Keratinocyte (primary cell): ENCODE data around the gene SARS2. TPM values are rescaled to one million over a fixed set of nuclear protein-coding genes. Genes with fewer than 3 reads are reported as not detected.

Source experiments
- DNase-seq: peaks from one replicate; pipeline ENCODE4 v3.0.0-alpha.2; 2011; ENCODE audit warnings: low read depth, missing footprints, low spot score
- FAIRE-seq: peaks from 2 replicates; lab custom pipeline; 2011; peaks lifted over from hg19 to GRCh38; lab: Jason Lieb, UNC
- H2AFZ ChIP-seq: 2 replicates; pipeline ENCODE4 v1.6.0; 2012; ENCODE audit warnings: low read length, control low read depth, inconsistent platforms; ENCODE audit not compliant: control insufficient read depth
- H3K27ac ChIP-seq: 2 replicates; pipeline ENCODE4 v1.5.1; 2011; ENCODE audit warnings: low read length; ENCODE audit not compliant: control insufficient read depth, insufficient read depth
- H3K27me3 ChIP-seq: 3 replicates; pipeline ENCODE4 v1.6.0; 2011; ENCODE audit warnings: low read length; ENCODE audit not compliant: control insufficient read depth, insufficient read depth; ENCODE audit errors: extremely low read depth
- H3K36me3 ChIP-seq, 2 experiments: 2 replicates in 1 of 2; 3 replicates in 1 of 2; pipeline ENCODE4 v1.5.1; 2011; ENCODE audit warnings: low read length in 2 of 2, mild to moderate bottlenecking in 1 of 2; ENCODE audit not compliant: control insufficient read depth in 2 of 2, insufficient read depth in 2 of 2; ENCODE audit errors: extremely low read depth in 1 of 2
- H3K4me1 ChIP-seq: 3 replicates; pipeline ENCODE4 v1.5.1; 2011; ENCODE audit warnings: low read length; ENCODE audit not compliant: control insufficient read depth, insufficient read depth; ENCODE audit errors: extremely low read depth
- H3K4me2 ChIP-seq: 3 replicates; pipeline ENCODE4 v1.6.0; 2011; ENCODE audit warnings: low read depth, low read length; ENCODE audit not compliant: control insufficient read depth, insufficient read depth; ENCODE audit errors: extremely low read depth
- H3K4me3 ChIP-seq, 3 experiments: fragments of 200-600 bp in 1 of 3; sonication (generic) in 1 of 3; 2 replicates in 2 of 3; 3 replicates in 1 of 3; pipeline ENCODE4 v1.5.1; 2011 to 2016; ENCODE audit warnings: low read length in 3 of 3, mild to moderate bottlenecking in 3 of 3, control low read depth in 2 of 3, inconsistent platforms in 1 of 3, low read depth in 1 of 3, mixed read lengths in 1 of 3, mixed run types in 1 of 3, moderate library complexity in 1 of 3; ENCODE audit not compliant: control insufficient read depth in 2 of 3, insufficient read depth in 2 of 3; ENCODE audit errors: extremely low read depth in 1 of 3
- H3K79me2 ChIP-seq: 2 replicates; pipeline ENCODE4 v1.6.0; 2012; ENCODE audit warnings: low read length; ENCODE audit not compliant: control insufficient read depth, insufficient read depth
- H3K9ac ChIP-seq: 3 replicates; pipeline ENCODE4 v1.6.0; 2011; ENCODE audit warnings: low read length; ENCODE audit not compliant: control insufficient read depth, insufficient read depth; ENCODE audit errors: extremely low read depth
- H3K9me1 ChIP-seq: 3 replicates; pipeline ENCODE4 v1.6.0; 2011; ENCODE audit warnings: low read length; ENCODE audit not compliant: control insufficient read depth, insufficient read depth; ENCODE audit errors: extremely low read depth
- H3K9me3 ChIP-seq: 2 replicates; pipeline ENCODE4 v1.5.1; 2012; ENCODE audit warnings: low read depth, low read length; ENCODE audit not compliant: control insufficient read depth
- H4K20me1 ChIP-seq: 3 replicates; pipeline ENCODE4 v1.6.0; 2011; ENCODE audit warnings: low read length; ENCODE audit not compliant: control insufficient read depth, insufficient read depth; ENCODE audit errors: extremely low read depth
- CTCF ChIP-seq, 3 experiments: IDR thresholded peaks in 1 of 3; conservative IDR thresholded peaks in 1 of 3; optimal IDR thresholded peaks in 1 of 3; 2 replicates in 2 of 3; 3 replicates in 1 of 3; pipeline versions ENCODE3 to v1.5.1; 2011; ENCODE audit warnings: low read length in 3 of 3, mild to moderate bottlenecking in 3 of 3, moderate library complexity in 2 of 3, control low read depth in 1 of 3, inconsistent platforms in 1 of 3; ENCODE audit not compliant: insufficient read depth in 2 of 3; ENCODE audit errors: extremely low read depth in 1 of 3
- EZH2 ChIP-seq: IDR thresholded peaks from one replicate; pipeline ENCODE4 v1.6.1; 2012; ENCODE audit warnings: inconsistent platforms, mild to moderate bottlenecking, low read length, moderate library complexity
- dilution Hi-C: fragments of 300-500 bp; cut with MboI; formaldehyde crosslinking; loops from one replicate; pipeline ENCODE4 v1.7.0; 2020; ENCODE audit warnings: low sequenced_read_pairs; ENCODE audit not compliant: extremely low pct_ligation_motif_present
- polyA plus RNA-seq, 5 experiments: library from polyadenylated mRNA; depleted of rRNA in 3 of 5; stranded (reverse) in 3 of 5; stranded (forward) in 1 of 5; unstranded in 1 of 5; fragments of >200 nt; gene quantifications; 1 replicate in 1 of 5; 2 replicates in 3 of 5; 3 replicates in 1 of 5; pipeline versions ENCODE4 v1.2.1 to v1.2.3, GENCODE V29; 2011 to 2012; ENCODE audit warnings: missing spikeins in 2 of 5, low read depth in 1 of 5, low replicate concordance in 1 of 5

The SARS2 gene
- polyA plus RNA-seq, 1 donor (not counting 4 experiments of a cell fraction or from before 2014, with no cell fraction given) = 13.9 TPM

DNA sequence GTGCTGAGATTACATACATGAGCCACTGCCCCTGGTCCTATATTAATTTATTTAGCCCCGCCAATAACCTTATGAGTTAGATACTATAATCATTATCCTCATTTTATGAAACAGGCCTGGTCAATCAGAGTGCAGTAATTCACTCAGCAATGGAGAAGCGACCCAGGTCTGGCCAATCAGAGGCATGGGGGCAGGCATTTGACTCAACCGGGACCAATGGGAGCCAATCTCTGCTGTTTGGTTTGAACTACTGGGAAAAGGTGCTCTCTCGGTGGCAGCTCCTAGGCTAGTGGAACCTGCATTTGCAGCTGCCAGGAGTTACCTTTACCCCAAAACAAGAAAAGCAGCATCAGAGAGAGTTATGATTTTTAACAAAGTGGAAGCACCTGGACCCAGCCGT is 37.7 kb downstream of the SARS2 start:
- H3K36me3 ChIP-seq = peaks cover 9 to 13% of the 10 kb centered on the region in 2 experiments
- H3K9ac ChIP-seq = no peak overlapping the region
- H3K4me3 ChIP-seq = no peak overlapping the region
- peaks cover 2% of the 10 kb centered on the region for H3K79me2 ChIP-seq
- dilution Hi-C loops = no loop called here
- no peaks in the 10 kb centered on the region for H3K9me3 ChIP-seq
- FAIRE-seq (no peak), DNase-seq (no peak)
- TF ChIP-seq EZH2 (no peak), CTCF (optimal IDR thresholded peaks at IDR 0.05 in 1 of 3, IDR thresholded peaks at IDR 0.05 in 1 of 3, conservative IDR thresholded peaks at IDR 0.05 in 1 of 3; ENCODE audit: extremely low read depth in 1 of 3, insufficient read depth in 2 of 3, low read length in 3 of 3) (no peak)
- no peaks in the 10 kb centered on the region for H3K27me3 ChIP-seq
- H4K20me1 ChIP-seq = no peaks in the 10 kb centered on the region
- no peak overlapping the region for H3K4me2 ChIP-seq
- H3K27ac ChIP-seq = no peak overlapping the region
- peaks cover 1% of the 10 kb centered on the region for H3K4me1 ChIP-seq
- H3K9me1 ChIP-seq = no peaks in the 10 kb centered on the region
- H2AFZ ChIP-seq = no peak overlapping the region

DNA sequence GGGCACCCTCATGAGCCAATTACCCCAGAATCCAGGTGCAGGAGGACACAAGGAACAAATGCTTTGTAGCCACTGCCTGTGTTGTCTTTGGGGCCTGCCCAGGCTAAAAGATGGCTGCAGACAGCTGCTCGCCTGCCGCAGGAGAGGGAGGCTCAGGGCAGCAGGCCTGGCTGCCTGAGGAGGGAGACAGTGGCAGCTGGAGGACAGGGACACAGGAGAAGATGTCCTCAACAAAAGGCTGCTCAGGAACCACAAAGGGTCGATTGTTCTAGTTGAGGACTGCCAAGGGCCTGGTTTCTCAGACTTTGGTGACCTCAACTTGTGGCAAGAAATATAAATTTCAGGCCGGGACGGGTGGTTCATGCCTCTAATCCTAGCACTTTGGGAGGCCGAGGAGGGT is 38.8 kb downstream of the SARS2 start:
- FAIRE-seq (no peak), DNase-seq (no peak)
- H3K9ac ChIP-seq = no peak overlapping the region
- no peaks in the 10 kb centered on the region for H3K9me1 ChIP-seq
- peaks cover 13% of the 10 kb centered on the region in 2 experiments for H3K36me3 ChIP-seq
- H3K79me2 ChIP-seq = peaks cover 2% of the 10 kb centered on the region
- H3K4me3 ChIP-seq = no peak overlapping the region
- dilution Hi-C loops = no loop called here
- H3K4me1 ChIP-seq = no peaks in the 10 kb centered on the region
- no peak overlapping the region for H3K4me2 ChIP-seq
- H3K27ac ChIP-seq = no peak overlapping the region
- H3K9me3 ChIP-seq = no peaks in the 10 kb centered on the region
- TF ChIP-seq CTCF (optimal IDR thresholded peaks at IDR 0.05 in 1 of 3, IDR thresholded peaks at IDR 0.05 in 1 of 3, conservative IDR thresholded peaks at IDR 0.05 in 1 of 3; ENCODE audit: extremely low read depth in 1 of 3, insufficient read depth in 2 of 3, low read length in 3 of 3) = no peak
- TF ChIP-seq EZH2 = no peak
- H2AFZ ChIP-seq = no peak overlapping the region
- no peaks in the 10 kb centered on the region for H4K20me1 ChIP-seq
- no peaks in the 10 kb centered on the region for H3K27me3 ChIP-seq
